ENCODE measurements around the gene GTPBP4. TPM values are rescaled to one million over a fixed set of nuclear protein-coding genes. Genes with fewer than 3 reads are reported as not detected.

The GTPBP4 gene
- total and polyA plus RNA-seq, 2 of the 8 experiments (the other 6 are each of a cell fraction or from before 2014, with no cell fraction given), result 16.9 to 98.1 TPM

DNA sequence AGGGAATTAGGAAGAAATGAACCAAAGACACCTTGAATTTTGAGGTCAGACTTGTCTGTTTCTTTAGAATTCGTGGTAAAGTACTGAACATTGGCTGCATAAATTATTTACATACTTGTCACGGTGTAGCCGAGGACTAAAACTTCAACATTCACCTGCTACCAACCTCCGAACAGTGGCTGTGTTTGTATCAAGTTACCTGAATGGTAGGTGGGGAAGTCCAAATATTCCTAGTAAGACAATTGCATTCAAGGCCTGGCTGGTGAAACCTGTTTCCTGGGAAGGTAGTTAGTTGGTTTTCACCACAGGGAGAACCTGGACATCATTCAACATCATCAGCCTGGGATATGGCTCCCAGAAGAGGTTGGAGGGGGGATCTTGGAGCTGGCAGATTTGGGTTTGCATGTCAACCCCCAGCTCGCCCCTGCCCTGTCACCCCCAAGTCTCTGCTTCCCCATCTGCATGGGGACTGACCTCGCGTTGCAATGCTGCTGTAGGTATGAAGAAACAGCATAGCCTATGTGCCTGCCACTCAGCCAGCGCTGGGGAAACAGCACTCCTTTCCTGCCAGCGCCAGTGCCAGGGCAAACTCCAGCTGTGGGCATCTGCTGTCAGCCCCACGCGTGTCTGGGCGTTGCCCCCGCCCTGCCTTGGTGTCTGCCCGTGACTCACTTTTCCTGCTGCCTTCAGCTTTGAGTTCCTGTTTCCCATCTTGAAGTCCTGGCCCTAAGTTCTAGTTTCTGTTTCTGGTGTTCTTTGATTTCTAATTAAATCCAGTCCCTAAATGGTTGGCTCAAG is 44.0 kb upstream of the GTPBP4 start:
- Histone ChIP-seq H3K27me3 (replicated peaks in 1 of 4; ENCODE audit: control insufficient read depth in 3 of 4, extremely low read depth in 1 of 4, insufficient read depth in 3 of 4, low read length in 3 of 4) (no peaks in the 10 kb centered on the region; a peak in 1 of 7 replicates), H4K8ac (ENCODE audit: extremely low read depth, insufficient read depth, low read length) (no peak overlapping the region), H3K4me1 (replicated peaks in 1 of 4; ENCODE audit: control insufficient read depth in 3 of 4, insufficient read depth in 4 of 4, low read length in 3 of 4) (peaks cover 0 to 4% (median 0%) of the 10 kb centered on the region in 4 experiments; a peak in 1 of 7 replicates), H3K14ac (ENCODE audit: insufficient read length) (no peak overlapping the region), H3K79me1 (ENCODE audit: low read depth, low read length) (no peaks in the 10 kb centered on the region), H3K36me3 (ENCODE audit: control insufficient read depth in 2 of 4, insufficient read depth in 4 of 4, low read length in 3 of 4) (no peaks in the 10 kb centered on the region), H2AK5ac (ENCODE audit: low read depth, low read length) (no peak overlapping the region), H2BK15ac (ENCODE audit: low read length) (no peak overlapping the region), H3K4ac (replicated peaks; ENCODE audit: insufficient read length, low read depth, low read length) (no peak overlapping the region), H3K23ac (ENCODE audit: insufficient read length) (no peak overlapping the region), H3K18ac (ENCODE audit: extremely low read depth, low read length) (no peak overlapping the region), H2AFZ (ENCODE audit: low read length) (0 out of 2 replicates have a peak overlapping the region, but pooled peaks have one; percentile 7), H4K5ac (ENCODE audit: insufficient read length, low read depth, low read length) (no peak overlapping the region), H3K27ac (ENCODE audit: low read depth, low read length) (no peak overlapping the region), H3K56ac (replicated peaks; ENCODE audit: insufficient read length, low read depth, low read length) (no peak overlapping the region), H3K9ac (replicated peaks in 1 of 4; ENCODE audit: extremely low read depth in 1 of 4, low read depth in 3 of 4, low read length in 3 of 4) (no peak overlapping the region), H2BK12ac (ENCODE audit: low read depth, low read length) (no peak overlapping the region), H2BK20ac (ENCODE audit: low read length) (no peak overlapping the region), H3K4me3 (ENCODE audit: extremely low read depth in 1 of 4, insufficient read depth in 2 of 4, low read depth in 3 of 4, low read length in 4 of 4) (no peak overlapping the region), H2BK5ac (ENCODE audit: low read depth, low read length) (peak overlapping the region; percentile 10; the same call in 1 of the 2 replicates), H2BK120ac (replicated peaks; ENCODE audit: low read depth, low read length) (no peak overlapping the region), H3K4me2 (ENCODE audit: insufficient read depth in 1 of 2, low read depth in 2 of 2, low read length in 2 of 2) (no peak overlapping the region), H4K91ac (replicated peaks; ENCODE audit: insufficient read length, low read length) (no peak overlapping the region), H3K9me3 (ENCODE audit: insufficient read depth in 2 of 2, low read depth in 1 of 2, low read length in 1 of 2) (no peaks in the 10 kb centered on the region), H4K20me1 (replicated peaks in 1 of 2; ENCODE audit: control insufficient read depth in 1 of 2, insufficient read depth in 2 of 2, low read length in 2 of 2) (peaks cover 0 to 1% of the 10 kb centered on the region in 2 experiments), H3K79me2 (ENCODE audit: control insufficient read depth in 1 of 2, insufficient read depth in 2 of 2, low read length in 2 of 2) (no peaks in the 10 kb centered on the region), H3K23me2 (ENCODE audit: low read depth, low read length) (no peaks in the 10 kb centered on the region)
- FAIRE-seq, result no peak
- ChIA-PET POLR2A (ENCODE audit: partially characterized antibody) (interaction anchor here (0.6 to 1.4 kb wide), 2 partner anchors 8 to 44 kb away, joined by 3 to 4 read pairs; partner anchors contain the start of gene GTPBP4), CTCF (ENCODE audit: partially characterized antibody) (interaction anchor here (1.3 kb wide), 1 partner anchor 10 kb away, joined by 6 read pairs; no protein-coding TSS in a partner anchor)
- no peak for DNase-seq (ENCODE audit: low read depth in 1 of 2, low spot score in 2 of 2)
- no peak for TF ChIP-seq CHD1 (IDR thresholded peaks at IDR 0.05; ENCODE audit: low read depth, low read length)
- no peak for TF ChIP-seq KDM4A (IDR thresholded peaks at IDR 0.05; ENCODE audit: low read depth, low read length, severe bottlenecking)
- no peak for TF ChIP-seq RBBP5 (IDR thresholded peaks at IDR 0.05; ENCODE audit: borderline replicate concordance, low read depth, low read length)
- no peak for TF ChIP-seq RXRA (IDR thresholded peaks at IDR 0.05; ENCODE audit: insufficient read depth, low read depth, low read length)
- no peak for TF ChIP-seq ASH2L (IDR thresholded peaks at IDR 0.05; ENCODE audit: low read length)
- no peak for TF ChIP-seq KDM1A (IDR thresholded peaks at IDR 0.05; ENCODE audit: borderline replicate concordance, low read length)
- no peak for TF ChIP-seq KDM5A (IDR thresholded peaks at IDR 0.05; ENCODE audit: low read length)
- no peak for TF ChIP-seq ATF3 (IDR thresholded peaks at IDR 0.05; ENCODE audit: insufficient read depth, low read depth, low read length)
- no peak for TF ChIP-seq SP2 (IDR thresholded peaks at IDR 0.05; ENCODE audit: low read length)
- TF ChIP-seq E2F6 (IDR thresholded peaks at IDR 0.05), result no peak
- no peak for TF ChIP-seq BCL11A (IDR thresholded peaks at IDR 0.05; ENCODE audit: low read depth in 2 of 2, low read length in 2 of 2)
- 90% methylated on average over 10 of the region's 14 CpGs; no CpG with 5 or more reads in 1 of the 2 experiments for WGBS, 2 experiments (ENCODE audit: extremely low coverage in 1 of 2, insufficient coverage in 1 of 2, insufficient read length in 1 of 2, insufficient replicate concordance in 2 of 2, low coverage in 1 of 2, low lambda C conversion rate in 2 of 2, missing lambda C conversion rate in 1 of 2)

Measured in H1 (cell line).